Colonic mucosa (tissue), 4 donors: ENCODE measurements around the gene FGFR2. TPM values are rescaled to one million over a fixed set of nuclear protein-coding genes. Genes with fewer than 3 reads are reported as not detected.

Source experiments
- DNase-seq: peaks from one replicate; pipeline ENCODE4 v3.0.0-alpha.2; 2020
- H3K27ac ChIP-seq: fragments of 200-600 bp; one replicate; pipeline ENCODE4 v1.8.0; 2021
- H3K27me3 ChIP-seq: fragments of 200-600 bp; one replicate; pipeline ENCODE4 v1.8.0; 2021
- H3K36me3 ChIP-seq: fragments of 200-600 bp; one replicate; pipeline ENCODE4 v1.8.0; 2021
- H3K4me1 ChIP-seq: fragments of 200-600 bp; one replicate; pipeline ENCODE4 v1.8.0; 2021; ENCODE audit warnings: mild to moderate bottlenecking
- H3K4me3 ChIP-seq: fragments of 200-600 bp; one replicate; pipeline ENCODE4 v1.8.0; 2021
- H3K9ac ChIP-seq, 2 donors: one replicate each; pipeline ENCODE4 v1.7.0; 2013; ENCODE audit warnings: control low read depth in 2 of 2, low read depth in 2 of 2, low read length in 2 of 2
- H3K9me3 ChIP-seq: fragments of 200-600 bp; one replicate; pipeline ENCODE4 v1.8.0; 2021
- CTCF ChIP-seq: fragments of 200-600 bp; IDR thresholded peaks from one replicate; pipeline ENCODE4 v1.8.0; 2022; ENCODE audit warnings: antibody characterized with exemption, mild to moderate bottlenecking
- intact Hi-C: fragments of 100-400 bp; cut with DNase I; formaldehyde crosslinking; loops from one replicate; pipeline ENCODE4 v1.14.1; 2022
- total RNA-seq, 2 donors: library from RNA; stranded (reverse); fragmentation: NEBNext Ultra II Directional in 1 of 2; extraction: Animal tissue kit (Norgen Biotek cat#: 25700) in 1 of 2; gene quantifications; one replicate each; pipeline ENCODE4 v1.2.1, GENCODE V29; 2021
- donor health status: healthy.
- donor health status: DM: no; HTN: no; CAD: no.
- donor health status: DM: no; HTN: no; CAD: no.

Gene FGFR2
- total RNA-seq, 2 donors from 2014 or later, result 25.6 to 40.9 TPM

GRCh38 chr10:121440461-121440860 is 157.8 kb downstream of the FGFR2 start:
- no peak for DNase-seq
- H3K4me1 ChIP-seq, result no peaks in the 10 kb centered on the region
- no peak overlapping the region for H3K27ac ChIP-seq
- H3K36me3 ChIP-seq, result no peaks in the 10 kb centered on the region
- H3K9me3 ChIP-seq, result no peaks in the 10 kb centered on the region
- H3K9ac ChIP-seq, result no peak overlapping the region
- H3K4me3 ChIP-seq, result no peak overlapping the region
- intact Hi-C loops, result no loop called here
- TF ChIP-seq CTCF, result no peak
- no peaks in the 10 kb centered on the region for H3K27me3 ChIP-seq

- Histone ChIP-seq H3K4me3 (no peak overlapping the region), H3K9me3 (no peaks in the 10 kb centered on the region), H3K4me1 (no peaks in the 10 kb centered on the region), H3K27me3 (no peaks in the 10 kb centered on the region), H3K27ac (no peak overlapping the region), H3K36me3 (no peaks in the 10 kb centered on the region), H3K9ac (no peak overlapping the region)
- TF ChIP-seq CTCF, result no peak
- intact Hi-C loops, result no loop called here
- DNase-seq, result no peak
Observed at GRCh38 chr10:121438333-121438732, 159.9 kb downstream of the FGFR2 start.

GRCh38 chr10:121437596-121437995 is 160.6 kb downstream of the FGFR2 start:
- Histone ChIP-seq H3K9ac (no peak overlapping the region), H3K27me3 (no peaks in the 10 kb centered on the region), H3K9me3 (no peaks in the 10 kb centered on the region), H3K36me3 (no peaks in the 10 kb centered on the region), H3K4me1 (no peaks in the 10 kb centered on the region), H3K27ac (no peak overlapping the region), H3K4me3 (no peak overlapping the region)
- no peak for DNase-seq
- TF ChIP-seq CTCF, result no peak
- intact Hi-C loops, result no loop called here

GRCh38 chr10:121436630-121437341 is 161.5 kb downstream of the FGFR2 start:
- H3K27me3 ChIP-seq, result no peaks in the 10 kb centered on the region
- H3K27ac ChIP-seq, result no peak overlapping the region
- intact Hi-C loops, result no loop called here
- H3K9ac ChIP-seq, result no peak overlapping the region
- no peaks in the 10 kb centered on the region for H3K4me1 ChIP-seq
- H3K9me3 ChIP-seq, result no peaks in the 10 kb centered on the region
- no peak for TF ChIP-seq CTCF
- H3K4me3 ChIP-seq, result no peak overlapping the region
- DNase-seq, result no peak
- H3K36me3 ChIP-seq, result no peaks in the 10 kb centered on the region

GRCh38 chr10:121436281-121436629 is 162.0 kb downstream of the FGFR2 start:
- no peak for TF ChIP-seq CTCF
- Histone ChIP-seq H3K9me3 (no peaks in the 10 kb centered on the region), H3K27me3 (no peaks in the 10 kb centered on the region), H3K36me3 (no peaks in the 10 kb centered on the region), H3K4me1 (no peaks in the 10 kb centered on the region), H3K9ac (no peak overlapping the region), H3K4me3 (no peak overlapping the region), H3K27ac (no peak overlapping the region)
- no peak for DNase-seq
- intact Hi-C loops, result no loop called here
